ENCODE results near the gene SUDS3. TPM values are rescaled to one million over a fixed set of nuclear protein-coding genes. Genes with fewer than 3 reads are reported as not detected.

SUDS3 gene
- polyA plus RNA-seq, 1 of the 3 experiments (the other 2 are of a cell fraction) = 15.0 TPM

- H3K27me3 ChIP-seq (ENCODE audit: insufficient read depth) = no peaks in the 10 kb centered on the region
- POLR2A ChIA-PET = no interaction called here
- no peaks in the 10 kb centered on the region for H3F3A ChIP-seq (replicated peaks; ENCODE audit: insufficient read depth)
- H3K36me3 ChIP-seq (replicated peaks in 1 of 2; ENCODE audit: control insufficient read depth in 1 of 2, insufficient read depth in 2 of 2, low read length in 1 of 2) = no peaks in the 10 kb centered on the region
- no peaks in the 10 kb centered on the region for H3K9me3 ChIP-seq
- no peak overlapping the region for H2AFZ ChIP-seq (ENCODE audit: low read depth)
- H4K20me1 ChIP-seq (ENCODE audit: insufficient read depth) = no peaks in the 10 kb centered on the region
- 89% methylated on average over 1 of the region's 1 CpG for WGBS (ENCODE audit: low lambda C conversion rate)
- peak overlapping the region in 1 of 2 experiments; percentile 16; a peak in 1 of 4 replicates for H3K27ac ChIP-seq (ENCODE audit: low read depth in 2 of 2, low read length in 1 of 2)
- H3K4me2 ChIP-seq = no peak overlapping the region
- peaks cover 43% of the 10 kb centered on the region for H3K79me2 ChIP-seq (ENCODE audit: insufficient read depth)
- H3K4me1 ChIP-seq (ENCODE audit: control insufficient read depth in 1 of 2, insufficient read depth in 2 of 2, low read depth in 1 of 2, low read length in 1 of 2) = no peaks in the 10 kb centered on the region; a peak in 1 of 4 replicates
- H3K4me3 ChIP-seq (ENCODE audit: low read depth in 2 of 2, low read length in 1 of 2) = no peak overlapping the region
- H3K9me2 ChIP-seq = no peaks in the 10 kb centered on the region
- TF ChIP-seq NRF1 (IDR thresholded peaks at IDR 0.05; ENCODE audit: low read depth, low read length) (no peak), USF2 (IDR thresholded peaks at IDR 0.05; ENCODE audit: borderline replicate concordance, low read depth, low read length) (no peak), POLR2AphosphoS5 (IDR thresholded peaks at IDR 0.05; ENCODE audit: low read depth, low read length) (no peak), RCOR1 (IDR thresholded peaks at IDR 0.05; ENCODE audit: low read length) (no peak)
- no peak overlapping the region for H3K9ac ChIP-seq
- DNase-seq = no peak
- CTCF ChIA-PET = interaction anchor here (1.1 to 1.5 kb wide), 2 partner anchors 45 to 147 kb away, joined by 3 read pairs; no protein-coding TSS in a partner anchor
Observed at GRCh38 chr12:118345355-118345754, 31.0 kb upstream of the SUDS3 start.

- no peaks in the 10 kb centered on the region for H3F3A ChIP-seq (replicated peaks; ENCODE audit: insufficient read depth)
Observed at GRCh38 chr12:118346895-118347294, 29.5 kb upstream of the SUDS3 start.

More at GRCh38 chr12:118346895-118347294, 29.5 kb upstream of the SUDS3 start:
- no peaks in the 10 kb centered on the region; a peak in 1 of 4 replicates for H3K4me1 ChIP-seq (ENCODE audit: control insufficient read depth in 1 of 2, insufficient read depth in 2 of 2, low read depth in 1 of 2, low read length in 1 of 2)
- no peaks in the 10 kb centered on the region for H3K9me3 ChIP-seq
- H2AFZ ChIP-seq (ENCODE audit: low read depth) = no peak overlapping the region
- ChIA-PET CTCF (interaction anchor here (0.8 to 1.7 kb wide), 8 partner anchors 12 to 170 kb away, joined by 3 to 8 read pairs (median 3); partner anchors contain the start of gene SUDS3), POLR2A (no interaction called here)
- TF ChIP-seq JUND (IDR thresholded peaks at IDR 0.05) = no peak
- no peak for TF ChIP-seq FOXJ3 (CRISPR knock-in tag; IDR thresholded peaks at IDR 0.05)
- TF ChIP-seq CHD2 (IDR thresholded peaks at IDR 0.05; ENCODE audit: low read length, partially characterized antibody) = no peak
- TF ChIP-seq FOSL2 (IDR thresholded peaks at IDR 0.05; ENCODE audit: borderline replicate concordance, low read depth) = no peak
- TF ChIP-seq TCF12 (IDR thresholded peaks at IDR 0.05) = no peak
- no peak for TF ChIP-seq RCOR1 (IDR thresholded peaks at IDR 0.05; ENCODE audit: low read length)
- no peak for TF ChIP-seq ELF1 (IDR thresholded peaks at IDR 0.05)
- TF ChIP-seq SMC3 (IDR thresholded peaks at IDR 0.05; ENCODE audit: low read depth, low read length) = no peak
- no peak for TF ChIP-seq NFIC (IDR thresholded peaks at IDR 0.05; ENCODE audit: borderline replicate concordance)
- no peak for TF ChIP-seq NRF1 (IDR thresholded peaks at IDR 0.05; ENCODE audit: low read depth, low read length)
- no peak for TF ChIP-seq EZH2phosphoT487 (IDR thresholded peaks at IDR 0.05; ENCODE audit: borderline replicate concordance, low read depth)
- no peak for TF ChIP-seq REST (IDR thresholded peaks at IDR 0.05; ENCODE audit: low read depth, low read length)
- H3K9me2 ChIP-seq = no peaks in the 10 kb centered on the region
- H4K20me1 ChIP-seq (ENCODE audit: insufficient read depth) = no peaks in the 10 kb centered on the region
- no peaks in the 10 kb centered on the region for H3K27me3 ChIP-seq (ENCODE audit: insufficient read depth)
- no peaks in the 10 kb centered on the region for H3K36me3 ChIP-seq (replicated peaks in 1 of 2; ENCODE audit: control insufficient read depth in 1 of 2, insufficient read depth in 2 of 2, low read length in 1 of 2)
- H3K4me3 ChIP-seq (ENCODE audit: low read depth in 2 of 2, low read length in 1 of 2) = no peak overlapping the region
- WGBS (ENCODE audit: low lambda C conversion rate) = 93% methylated on average over 7 of the region's 7 CpGs
- no peak overlapping the region for H3K4me2 ChIP-seq
- peaks cover 48% of the 10 kb centered on the region for H3K79me2 ChIP-seq (ENCODE audit: insufficient read depth)
- DNase-seq = no peak
- no peak overlapping the region for H3K9ac ChIP-seq
- H3K27ac ChIP-seq (ENCODE audit: low read depth in 2 of 2, low read length in 1 of 2) = no peak overlapping the region
